HG02678 (cell line): ENCODE measurements around the gene RTCB.
"Not testable (repeated sequence)": the region's sequence is repeated elsewhere in the genome, so short reads cannot be mapped to it uniquely, and the experiment has no call there.

Experiments
- ATAC-seq: cut with Tn5 transposase; IDR thresholded peaks from one replicate; pipeline ENCODE4 v1.9.1; 2021; ENCODE audit warnings: mild to moderate bottlenecking, moderate library complexity; ENCODE audit not compliant: unreplicated experiment

The RTCB gene

DNA sequence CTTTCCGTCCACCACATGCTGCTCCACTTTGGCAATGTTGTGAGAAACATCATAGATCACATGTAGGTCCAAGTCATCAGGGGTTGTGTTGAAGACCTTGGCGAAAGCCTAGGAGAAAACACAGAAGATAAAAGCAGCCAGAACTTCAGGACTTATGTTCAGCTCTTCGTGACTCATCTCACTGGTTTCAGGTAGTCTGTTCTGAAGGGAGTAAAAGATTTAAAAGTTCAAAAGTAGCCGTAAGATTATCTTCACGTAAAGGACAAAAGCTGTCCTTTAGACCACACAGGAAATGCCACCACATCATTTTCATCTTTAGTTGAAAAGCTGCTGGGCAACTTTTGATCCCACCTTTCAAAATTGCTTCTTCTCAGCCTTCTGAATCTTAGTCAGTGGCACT lies 16.9 kb downstream of the RTCB start:
- no peak for ATAC-seq

- ATAC-seq: no peak
Measured at GRCh38 chr22:32389685-32390084, 22.4 kb downstream of the RTCB start.

DNA sequence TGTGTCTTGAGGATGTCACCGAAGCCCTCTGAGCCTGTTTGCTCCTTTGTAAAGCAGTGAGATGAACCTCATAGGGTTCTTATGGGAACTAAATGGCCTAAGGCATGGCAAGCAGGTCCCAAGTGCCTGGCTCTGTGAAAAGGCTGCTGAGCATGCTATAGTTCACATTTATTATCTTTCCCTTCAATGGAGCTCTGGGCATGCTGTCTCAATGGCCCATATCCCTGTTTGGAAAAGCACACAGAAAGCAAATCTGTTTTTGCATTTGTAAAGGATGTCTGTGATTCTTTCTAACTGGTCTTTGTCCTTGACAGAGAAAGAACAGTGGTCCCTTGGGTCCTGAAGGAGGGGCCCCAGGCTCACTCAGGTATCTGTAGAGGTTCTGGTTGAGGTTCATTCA lies 26.4 kb downstream of the RTCB start:
- no peak for ATAC-seq

- ATAC-seq: no peak
Measured at GRCh38 chr22:32380991-32381390, 31.1 kb downstream of the RTCB start.

GRCh38 chr22:32378707-32379272 lies 33.3 kb downstream of the RTCB start:
- no peak for ATAC-seq

DNA sequence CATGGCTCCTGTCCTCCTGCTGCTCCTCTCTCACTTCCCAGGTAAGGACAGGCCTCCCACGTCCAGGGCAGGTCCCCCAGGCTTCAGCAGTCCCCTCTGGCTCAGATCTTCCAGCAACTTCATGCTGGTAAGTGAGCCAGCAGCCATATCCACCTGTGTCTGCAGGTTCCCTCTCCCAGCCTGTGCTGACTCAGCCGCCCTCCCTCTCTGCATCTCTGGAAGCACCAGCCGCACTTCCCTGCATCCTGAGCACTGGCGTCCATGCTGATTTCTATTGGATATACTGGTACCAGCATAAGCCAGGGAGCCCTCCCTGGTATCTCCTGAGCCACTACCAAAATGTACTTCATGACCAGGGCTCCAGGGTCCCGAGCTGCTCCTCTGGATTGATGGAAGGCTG lies 35.4 kb downstream of the RTCB start:
- ATAC-seq: no peak

GRCh38 chr22:32375678-32376450 lies 36.2 kb downstream of the RTCB start:
- ATAC-seq: no peak

DNA sequence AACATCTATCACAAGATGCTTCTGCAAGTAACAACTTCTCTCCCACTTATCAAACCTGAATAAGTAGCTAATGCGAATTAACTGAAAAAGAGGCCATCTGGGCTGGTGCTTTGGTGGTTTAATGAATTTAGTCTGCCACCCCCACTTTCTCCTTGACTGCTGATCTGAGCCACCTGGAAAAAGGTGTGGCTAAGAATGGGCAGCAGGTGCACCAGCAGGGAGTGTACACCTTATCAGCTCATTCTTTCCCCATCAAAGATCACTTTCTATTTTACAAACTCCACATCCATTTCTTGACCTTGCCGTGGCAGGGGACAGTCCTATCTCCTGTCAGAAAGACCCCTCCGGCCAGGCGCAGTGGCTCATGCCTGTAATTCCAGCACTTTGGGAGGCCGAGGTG lies 47.8 kb downstream of the RTCB start:
- ATAC-seq: no peak

DNA sequence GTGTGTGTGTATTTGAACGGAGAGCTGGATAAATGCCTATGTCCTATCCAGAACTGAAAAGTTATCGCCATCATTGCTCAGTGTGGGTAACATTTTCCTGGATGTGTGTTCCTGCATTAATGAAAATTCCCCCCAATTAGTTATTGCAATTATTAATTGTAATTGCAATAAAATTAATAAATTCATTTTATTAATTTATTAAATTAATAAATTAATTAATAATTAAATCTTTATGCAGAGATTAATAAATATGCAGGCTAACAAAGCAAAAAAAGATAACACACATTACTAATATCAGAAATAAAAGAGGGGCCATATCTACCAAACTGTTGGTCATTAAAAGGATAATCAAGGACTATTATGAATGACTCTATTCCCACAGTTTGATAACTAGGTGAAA lies 50.8 kb downstream of the RTCB start:
- no peak for ATAC-seq

GRCh38 chr22:32360096-32360495 lies 52.0 kb downstream of the RTCB start:
- not testable (repeated sequence) for ATAC-seq

- ATAC-seq: not testable (repeated sequence)
Measured at GRCh38 chr22:32357567-32357966, 54.5 kb downstream of the RTCB start, which contains the start of gene RFPL3. Gene RFPL3, plus strand, starts transcription at chr22:32357867. Its CDS starts 205 bp downstream, at chr22:32358072.

DNA sequence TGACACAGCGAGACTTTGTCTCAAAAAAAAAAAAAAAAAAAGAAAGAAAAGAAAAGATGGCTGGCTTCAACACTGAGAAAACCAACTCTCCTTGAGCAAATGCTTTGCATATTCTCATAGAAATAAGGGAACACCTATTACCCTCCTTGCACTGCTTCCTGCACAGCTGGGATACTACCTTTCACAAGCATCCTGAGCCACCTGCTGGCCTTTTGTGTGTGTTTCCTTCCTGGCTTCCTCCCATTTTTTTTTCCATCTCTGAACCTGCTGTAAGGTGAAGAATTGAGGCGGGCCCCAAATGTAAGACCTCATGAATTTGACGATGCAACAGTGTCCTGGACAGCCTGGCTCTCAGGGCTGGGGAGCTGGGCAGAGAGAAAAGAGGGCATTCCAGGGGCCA lies 56.3 kb downstream of the RTCB start:
- no peak for ATAC-seq

GRCh38 chr22:32354360-32355351 lies 57.4 kb downstream of the RTCB start:
- no peak for ATAC-seq

DNA sequence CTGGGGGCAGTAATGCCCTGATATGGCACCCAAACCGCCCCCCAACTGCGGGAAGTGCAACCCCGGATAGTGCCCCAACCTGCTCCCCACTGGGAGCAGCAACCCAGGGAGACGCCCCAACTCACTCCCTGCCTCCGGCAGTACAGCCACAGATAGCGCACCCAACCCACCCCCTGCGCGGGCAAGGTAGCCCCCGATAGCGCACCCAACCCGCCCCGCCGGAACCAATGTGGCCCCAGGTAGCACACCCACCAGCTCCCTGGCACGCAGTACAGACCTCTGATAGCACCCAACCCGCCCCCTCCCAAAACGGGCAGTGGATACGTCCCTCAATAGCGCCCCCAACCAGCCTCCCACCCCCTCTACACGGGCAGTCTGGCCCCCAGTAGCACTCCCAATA lies 58.2 kb downstream of the RTCB start:
- ATAC-seq: no peak

- ATAC-seq: no peak
Measured at GRCh38 chr22:32353292-32353691, 58.8 kb downstream of the RTCB start.

GRCh38 chr22:32352681-32353080 lies 59.4 kb downstream of the RTCB start:
- ATAC-seq: no peak

DNA sequence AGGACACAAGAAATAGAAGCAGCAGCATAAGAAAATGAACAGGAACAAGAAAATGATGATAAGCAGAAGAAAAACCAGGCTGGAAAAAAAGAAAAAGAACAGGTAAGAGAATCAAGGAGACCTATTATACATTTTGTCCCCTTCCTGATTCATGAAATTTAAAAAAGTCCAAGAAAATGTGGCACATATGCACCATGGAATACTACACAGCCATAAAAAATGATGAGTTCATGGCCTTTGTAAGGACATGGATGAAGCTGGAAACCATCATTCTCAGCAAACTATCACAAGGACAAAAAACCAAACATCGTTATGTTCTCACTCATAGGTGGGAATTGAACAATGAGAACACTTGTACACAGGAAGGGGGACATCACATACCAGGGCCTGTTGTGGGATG lies 60.2 kb downstream of the RTCB start:
- not testable (repeated sequence) for ATAC-seq

DNA sequence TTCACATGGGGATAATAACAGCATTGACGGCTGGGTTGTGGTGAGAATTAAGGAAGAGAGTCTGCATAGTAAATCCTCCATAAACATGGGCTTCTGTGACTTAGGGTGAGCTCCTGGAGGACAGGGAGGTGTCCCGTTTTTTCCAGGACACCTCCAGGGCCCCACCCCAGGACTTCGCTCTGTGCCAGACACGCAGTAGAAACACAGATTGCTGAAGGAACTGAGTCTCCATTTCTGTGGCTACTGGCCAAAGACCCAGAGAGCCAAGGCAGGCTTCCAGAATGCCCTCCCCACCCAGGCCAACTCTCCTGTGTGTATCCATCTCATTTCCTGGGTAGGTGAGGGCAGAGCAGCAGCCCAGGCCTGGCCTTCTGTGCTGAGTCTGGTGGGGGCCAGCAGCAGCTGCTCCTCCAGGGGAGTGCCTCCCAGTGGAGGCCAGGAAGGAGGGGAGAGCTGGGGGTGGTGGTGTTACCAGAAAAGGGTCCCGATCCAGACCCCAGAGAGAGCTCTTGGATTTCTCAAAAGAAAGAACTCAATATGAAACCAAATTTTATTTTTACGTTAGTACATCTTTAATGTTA lies 63.9 kb downstream of the RTCB start:
- ATAC-seq: no peak

DNA sequence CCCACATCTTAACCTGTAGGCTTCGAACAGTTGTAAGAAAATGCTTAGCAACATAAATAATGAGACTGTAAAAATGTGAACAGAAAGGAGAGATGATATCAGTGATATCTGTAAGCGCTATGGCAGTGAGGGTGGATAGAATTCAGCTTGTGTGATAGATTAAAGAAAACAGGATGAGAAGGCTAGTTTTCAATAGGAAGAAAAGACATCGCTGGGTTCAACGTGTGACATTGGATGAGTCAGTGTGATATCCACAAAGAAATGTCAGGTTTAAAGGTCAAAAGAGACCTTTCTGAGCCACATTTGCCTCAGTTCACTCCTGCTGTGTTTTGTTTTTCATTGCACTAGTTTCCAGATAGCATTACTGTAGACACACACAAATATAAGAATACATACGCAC lies 68.1 kb downstream of the RTCB start:
- no peak for ATAC-seq

DNA sequence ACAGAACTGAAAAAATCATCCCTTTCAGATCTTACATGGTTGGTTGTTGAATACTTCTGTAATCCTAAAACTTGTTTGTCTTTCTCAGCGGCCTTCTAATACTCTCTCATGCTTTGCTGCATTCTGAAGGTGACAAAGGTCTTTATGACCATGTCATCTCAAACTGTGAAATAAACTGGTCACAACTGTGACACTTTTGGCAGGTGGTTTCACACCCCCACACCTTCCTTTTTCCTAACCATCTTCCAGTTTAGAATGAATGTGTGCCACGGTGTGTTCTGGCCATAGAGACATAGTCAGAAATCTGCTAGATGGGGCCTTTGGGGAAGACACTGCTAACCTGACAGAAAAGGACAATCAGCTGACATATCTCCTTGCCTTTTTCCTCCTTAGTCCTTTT lies 69.1 kb downstream of the RTCB start:
- no peak for ATAC-seq

DNA sequence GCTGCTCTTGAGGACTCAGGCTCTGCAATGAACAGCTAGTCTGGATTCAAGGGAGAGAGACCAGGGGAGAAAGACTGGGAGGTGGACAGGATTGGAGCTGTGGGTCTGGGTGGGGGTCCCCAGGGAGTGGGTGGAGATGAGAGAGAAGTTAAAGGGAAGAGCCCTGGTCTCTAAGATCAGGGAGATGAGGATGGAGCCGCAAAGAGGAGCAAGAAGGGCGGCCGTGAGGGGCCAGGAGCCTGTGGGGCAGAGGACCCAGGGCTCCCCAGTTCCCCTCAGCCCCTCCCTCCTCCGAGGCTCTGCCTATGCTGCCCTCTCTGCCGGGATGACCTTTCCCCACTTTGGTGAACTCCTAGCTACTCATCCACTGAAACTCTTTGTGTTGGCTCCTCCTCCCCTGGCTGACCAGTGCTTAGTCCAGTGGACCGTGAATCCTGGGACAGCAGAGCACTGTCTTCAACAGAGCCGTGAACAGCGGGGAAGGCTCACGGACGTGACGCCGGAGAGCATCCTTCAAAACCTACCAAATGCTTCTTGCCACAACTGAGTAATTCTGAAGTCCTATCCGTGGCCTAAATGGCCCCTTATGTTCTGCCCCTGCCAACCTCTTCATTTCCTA lies 70.8 kb downstream of the RTCB start:
- no peak for ATAC-seq
